Measurements from ENCODE around the gene TLX3.
"Not testable (repeated sequence)": the region's sequence is repeated elsewhere in the genome, so short reads cannot be mapped to it uniquely, and the experiment has no call there.

The TLX3 gene

DNA sequence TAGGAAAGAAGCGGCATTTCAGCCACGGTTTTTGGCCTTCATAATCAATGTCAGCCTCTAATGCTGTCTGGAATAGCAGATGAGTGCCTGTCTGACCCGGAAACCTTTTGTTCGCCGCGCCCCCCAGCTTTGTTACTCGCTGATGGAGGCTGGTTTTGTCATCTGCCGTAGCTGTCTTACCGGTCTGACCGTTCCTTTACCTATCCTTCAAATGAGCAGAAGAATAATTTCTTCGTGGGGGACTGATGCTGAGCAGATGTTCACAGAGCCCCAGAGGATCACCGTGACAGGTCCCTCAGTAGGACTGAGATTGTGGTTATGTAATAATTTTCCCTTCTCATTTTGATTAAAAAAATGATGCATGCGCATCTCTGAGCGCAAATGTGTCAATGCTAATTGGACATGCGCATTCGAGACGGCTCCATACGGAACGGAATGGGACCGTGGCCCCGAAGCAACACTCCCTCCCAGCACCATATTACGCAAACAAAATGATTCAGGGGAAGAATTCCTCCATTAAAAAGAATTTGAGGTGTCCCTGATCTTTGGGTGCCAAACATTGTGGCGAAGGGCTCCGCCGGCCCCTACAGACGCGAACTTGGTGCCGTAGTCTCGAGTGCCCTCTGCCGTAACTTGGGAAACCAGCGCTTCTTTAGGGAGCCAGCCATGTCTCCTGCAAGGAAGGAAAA lies 27.6 kb downstream of the TLX3 start:
- no peak overlapping the region for H3K9ac ChIP-seq (ENCODE audit: low read depth, low read length)
- H3K27ac ChIP-seq (ENCODE audit: low read length): no peak overlapping the region
- peaks cover 48% of the 10 kb centered on the region for H3K27me3 ChIP-seq (ENCODE audit: insufficient read depth, low read length)
- no peaks in the 10 kb centered on the region for H3K36me3 ChIP-seq (ENCODE audit: insufficient read depth, low read depth, low read length)
- H3K4me1 ChIP-seq (ENCODE audit: insufficient read depth, low read length): no peaks in the 10 kb centered on the region
- peak overlapping the region; percentile 54 for H3K4me3 ChIP-seq (ENCODE audit: low read length)
- no peaks in the 10 kb centered on the region for H3K9me3 ChIP-seq (ENCODE audit: insufficient read depth, low read depth, low read length)

GRCh38 chr5:171337210-171337569 lies 28.1 kb downstream of the TLX3 start:
- no peak overlapping the region for H3K27ac ChIP-seq (ENCODE audit: low read length)
- H3K4me3 ChIP-seq (ENCODE audit: low read length): peak overlapping the region; percentile 54
- no peaks in the 10 kb centered on the region for H3K9me3 ChIP-seq (ENCODE audit: insufficient read depth, low read depth, low read length)
- no peaks in the 10 kb centered on the region for H3K4me1 ChIP-seq (ENCODE audit: insufficient read depth, low read length)
- H3K27me3 ChIP-seq (ENCODE audit: insufficient read depth, low read length): peaks cover 48% of the 10 kb centered on the region
- H3K9ac ChIP-seq (ENCODE audit: low read depth, low read length): no peak overlapping the region
- no peaks in the 10 kb centered on the region for H3K36me3 ChIP-seq (ENCODE audit: insufficient read depth, low read depth, low read length)

GRCh38 chr5:171340042-171340441 lies 31.0 kb downstream of the TLX3 start:
- no peaks in the 10 kb centered on the region for H3K9me3 ChIP-seq (ENCODE audit: insufficient read depth, low read depth, low read length)
- no peaks in the 10 kb centered on the region for H3K4me1 ChIP-seq (ENCODE audit: insufficient read depth, low read length)
- H3K27me3 ChIP-seq (ENCODE audit: insufficient read depth, low read length): peaks cover 34% of the 10 kb centered on the region
- H3K4me3 ChIP-seq (ENCODE audit: low read length): no peak overlapping the region
- no peaks in the 10 kb centered on the region for H3K36me3 ChIP-seq (ENCODE audit: insufficient read depth, low read depth, low read length)
- no peak overlapping the region for H3K27ac ChIP-seq (ENCODE audit: low read length)
- no peak overlapping the region for H3K9ac ChIP-seq (ENCODE audit: low read depth, low read length)

GRCh38 chr5:171340491-171340890 lies 31.4 kb downstream of the TLX3 start:
- Histone ChIP-seq H3K9me3 (ENCODE audit: insufficient read depth, low read depth, low read length) (no peaks in the 10 kb centered on the region), H3K27me3 (ENCODE audit: insufficient read depth, low read length) (peaks cover 30% of the 10 kb centered on the region), H3K4me3 (ENCODE audit: low read length) (no peak overlapping the region), H3K4me1 (ENCODE audit: insufficient read depth, low read length) (no peaks in the 10 kb centered on the region), H3K36me3 (ENCODE audit: insufficient read depth, low read depth, low read length) (no peaks in the 10 kb centered on the region), H3K9ac (ENCODE audit: low read depth, low read length) (no peak overlapping the region), H3K27ac (ENCODE audit: low read length) (no peak overlapping the region)

- H3K4me1 ChIP-seq (ENCODE audit: insufficient read depth, low read length): no peaks in the 10 kb centered on the region
- no peak overlapping the region for H3K27ac ChIP-seq (ENCODE audit: low read length)
- no peak overlapping the region for H3K9ac ChIP-seq (ENCODE audit: low read depth, low read length)
- peaks cover 9% of the 10 kb centered on the region for H3K27me3 ChIP-seq (ENCODE audit: insufficient read depth, low read length)
- H3K4me3 ChIP-seq (ENCODE audit: low read length): no peak overlapping the region
- no peaks in the 10 kb centered on the region for H3K36me3 ChIP-seq (ENCODE audit: insufficient read depth, low read depth, low read length)
- no peaks in the 10 kb centered on the region for H3K9me3 ChIP-seq (ENCODE audit: insufficient read depth, low read depth, low read length)
Measured at GRCh38 chr5:171342362-171343111, 33.5 kb downstream of the TLX3 start.

DNA sequence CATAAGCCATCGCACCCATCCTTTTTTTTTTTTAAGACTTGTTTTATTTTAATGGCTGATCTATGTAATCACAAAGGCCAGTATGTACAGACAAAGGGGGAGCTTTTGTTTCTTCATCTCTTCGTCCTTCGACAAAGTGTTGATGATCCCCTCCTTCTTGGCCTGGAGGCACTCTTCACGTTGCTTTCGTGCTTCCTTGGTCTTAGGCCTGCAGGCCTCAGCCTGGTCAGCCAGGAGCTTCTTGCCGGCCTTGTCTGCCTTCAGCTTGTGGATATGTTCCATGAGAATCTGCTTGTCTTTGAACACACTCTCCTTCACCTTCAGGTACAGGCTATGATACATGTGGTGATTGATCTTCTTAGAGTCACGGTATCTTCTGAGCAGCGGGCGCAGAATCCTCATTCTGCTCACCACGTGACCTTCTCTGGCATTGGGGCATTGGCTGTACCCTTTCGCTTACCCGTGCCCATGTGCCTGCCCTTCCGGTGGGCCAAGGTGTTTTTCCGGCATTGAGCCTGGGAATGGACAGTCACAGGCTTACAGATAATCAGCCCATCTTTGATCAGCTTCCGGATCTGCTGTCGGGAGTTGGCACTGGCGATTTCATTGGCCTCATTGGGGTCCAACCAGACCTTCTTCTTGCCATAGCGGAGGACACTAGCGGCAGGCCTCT lies 36.0 kb downstream of the TLX3 start:
- Histone ChIP-seq H3K27me3 (ENCODE audit: insufficient read depth, low read length) (no peaks in the 10 kb centered on the region), H3K36me3 (ENCODE audit: insufficient read depth, low read depth, low read length) (no peaks in the 10 kb centered on the region)

DNA sequence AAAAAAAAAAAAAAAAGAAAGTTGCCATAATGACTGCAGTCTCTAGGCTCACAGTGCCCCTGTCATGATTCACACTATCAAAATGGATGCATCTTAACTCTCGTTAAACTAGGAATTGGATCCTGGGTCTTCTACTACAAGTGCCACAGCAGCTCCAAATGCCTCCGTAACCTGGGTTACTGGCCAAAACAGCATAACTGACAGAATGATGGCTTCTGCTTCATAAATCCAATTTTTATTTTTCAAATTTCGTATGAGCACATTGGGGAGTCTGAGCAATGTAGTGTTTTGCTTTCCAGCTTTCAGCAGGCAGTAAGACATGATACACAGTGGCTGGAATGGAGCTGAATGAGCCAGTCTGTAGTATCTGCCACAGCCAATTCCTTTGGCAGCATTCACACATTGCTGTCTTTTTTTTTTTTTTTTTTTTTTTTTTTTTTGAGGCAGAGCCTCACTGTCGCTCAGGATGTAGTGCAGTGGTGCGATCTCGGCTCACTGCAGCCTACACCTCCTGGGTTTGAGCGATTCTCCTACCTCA lies 42.6 kb downstream of the TLX3 start:
- Histone ChIP-seq H3K4me3 (ENCODE audit: low read length) (no peak overlapping the region), H3K27me3 (ENCODE audit: insufficient read depth, low read length) (no peaks in the 10 kb centered on the region), H3K9me3 (ENCODE audit: insufficient read depth, low read depth, low read length) (no peaks in the 10 kb centered on the region), H3K27ac (ENCODE audit: low read length) (no peak overlapping the region), H3K4me1 (ENCODE audit: insufficient read depth, low read length) (no peaks in the 10 kb centered on the region), H3K36me3 (ENCODE audit: insufficient read depth, low read depth, low read length) (no peaks in the 10 kb centered on the region), H3K9ac (ENCODE audit: low read depth, low read length) (no peak overlapping the region)

More for the DNA sequence above, 36.0 kb downstream of the TLX3 start:
- H3K9me3 ChIP-seq (ENCODE audit: insufficient read depth, low read depth, low read length): no peaks in the 10 kb centered on the region
- no peak overlapping the region for H3K4me3 ChIP-seq (ENCODE audit: low read length)
- H3K27ac ChIP-seq (ENCODE audit: low read length): no peak overlapping the region
- H3K9ac ChIP-seq (ENCODE audit: low read depth, low read length): no peak overlapping the region
- no peaks in the 10 kb centered on the region for H3K4me1 ChIP-seq (ENCODE audit: insufficient read depth, low read length)

GRCh38 chr5:171355302-171355724 lies 46.3 kb downstream of the TLX3 start:
- no peak overlapping the region for H3K27ac ChIP-seq (ENCODE audit: low read length)
- H3K4me1 ChIP-seq (ENCODE audit: insufficient read depth, low read length): no peaks in the 10 kb centered on the region
- H3K36me3 ChIP-seq (ENCODE audit: insufficient read depth, low read depth, low read length): no peaks in the 10 kb centered on the region
- H3K9me3 ChIP-seq (ENCODE audit: insufficient read depth, low read depth, low read length): no peaks in the 10 kb centered on the region
- H3K27me3 ChIP-seq (ENCODE audit: insufficient read depth, low read length): no peaks in the 10 kb centered on the region
- H3K4me3 ChIP-seq (ENCODE audit: low read length): no peak overlapping the region
- no peak overlapping the region for H3K9ac ChIP-seq (ENCODE audit: low read depth, low read length)

- Histone ChIP-seq H3K9me3 (ENCODE audit: insufficient read depth, low read depth, low read length) (no peaks in the 10 kb centered on the region), H3K27me3 (ENCODE audit: insufficient read depth, low read length) (no peaks in the 10 kb centered on the region)
Measured at GRCh38 chr5:171357843-171358242, 48.8 kb downstream of the TLX3 start.

GRCh38 chr5:171361151-171361550 lies 52.1 kb downstream of the TLX3 start:
- not testable (repeated sequence) for H3K4me3 ChIP-seq (ENCODE audit: low read length); H3K9me3 ChIP-seq (ENCODE audit: insufficient read depth, low read depth, low read length); H3K4me1 ChIP-seq (ENCODE audit: insufficient read depth, low read length); H3K9ac ChIP-seq (ENCODE audit: low read depth, low read length); H3K27me3 ChIP-seq (ENCODE audit: insufficient read depth, low read length); H3K27ac ChIP-seq (ENCODE audit: low read length); H3K36me3 ChIP-seq (ENCODE audit: insufficient read depth, low read depth, low read length)

More at GRCh38 chr5:171357843-171358242, 48.8 kb downstream of the TLX3 start:
- Histone ChIP-seq H3K4me1 (ENCODE audit: insufficient read depth, low read length) (peaks cover 5% of the 10 kb centered on the region; the same call in 1 of the 2 replicates), H3K4me3 (ENCODE audit: low read length) (no peak overlapping the region), H3K27ac (ENCODE audit: low read length) (no peak overlapping the region), H3K9ac (ENCODE audit: low read depth, low read length) (no peak overlapping the region), H3K36me3 (ENCODE audit: insufficient read depth, low read depth, low read length) (no peaks in the 10 kb centered on the region)

All from iPS-20b (cell line).